Natural killer cell (primary cell): ENCODE data around the gene PCBP3. TPM values are rescaled to one million over a fixed set of nuclear protein-coding genes. Genes with fewer than 3 reads are reported as not detected.
A peak's percentile ranks its signal among the peaks of the same experiment; 100 is the strongest.
"Not testable (repeated sequence)": the region's sequence is repeated elsewhere in the genome, so short reads cannot be mapped to it uniquely, and the experiment has no call there.

Experiments used
- ATAC-seq, 3 donors: fragments of 150-1000 bp in 2 of 3; fragments of 200-7000 bp in 1 of 3; cut with Tn5 transposase; 1 replicate in 1 of 3; 2 replicates in 2 of 3; pipeline ENCODE4 v1.10.0; 2021; ENCODE audit warnings: mild to moderate bottlenecking in 2 of 3, moderate library complexity in 2 of 3
- DNase-seq, 2 donors: peaks; one replicate each; pipeline versions ENCODE4 v3.0.0 to v3.0.0-alpha.2; 2013 to 2021; ENCODE audit warnings: mixed read lengths in 1 of 2
- H3K27ac ChIP-seq: one replicate; pipeline ENCODE4 v1.5.1; 2013; ENCODE audit warnings: mild to moderate bottlenecking, low read length
- H3K27me3 ChIP-seq: one replicate; pipeline ENCODE4 v1.6.1; 2013; ENCODE audit warnings: low read length; ENCODE audit not compliant: control insufficient read depth, insufficient read depth
- H3K36me3 ChIP-seq: one replicate; pipeline ENCODE4 v1.6.1; 2013; ENCODE audit warnings: low read length; ENCODE audit not compliant: control insufficient read depth, insufficient read depth
- H3K4me1 ChIP-seq: one replicate; pipeline ENCODE4 v1.6.1; 2013; ENCODE audit warnings: low read length; ENCODE audit not compliant: control insufficient read depth, insufficient read depth
- H3K4me3 ChIP-seq: one replicate; pipeline ENCODE4 v1.5.1; 2013; ENCODE audit warnings: low read length
- H3K9me3 ChIP-seq: one replicate; pipeline ENCODE4 v1.6.1; 2013; ENCODE audit warnings: low read length; ENCODE audit not compliant: control insufficient read depth, insufficient read depth
- H3K27ac Mint-ChIP-seq, 2 donors: one replicate each; pipeline ENCODE4 v1.8.0; 2022; ENCODE audit warnings: mild to moderate bottlenecking in 2 of 2, mixed read lengths in 2 of 2, moderate library complexity in 1 of 2
- H3K27me3 Mint-ChIP-seq, 2 donors: one replicate each; pipeline ENCODE4 v1.8.0; 2022; ENCODE audit warnings: low read depth in 2 of 2, mixed read lengths in 2 of 2
- H3K36me3 Mint-ChIP-seq: one replicate; pipeline ENCODE4 v1.8.0; 2022; ENCODE audit warnings: mixed read lengths
- H3K4me1 Mint-ChIP-seq, 2 donors: one replicate each; pipeline ENCODE4 v1.8.0; 2022; ENCODE audit warnings: mixed read lengths in 2 of 2
- H3K4me3 Mint-ChIP-seq: one replicate; pipeline ENCODE4 v1.8.0; 2022; ENCODE audit warnings: mild to moderate bottlenecking, moderate library complexity, mixed read lengths
- H3K9me3 Mint-ChIP-seq, 2 donors: one replicate each; pipeline ENCODE4 v1.8.0; 2022; ENCODE audit warnings: mixed read lengths in 2 of 2
- CTCF ChIP-seq: fragments of 200-600 bp; IDR thresholded peaks from one replicate; pipeline ENCODE4 v1.8.0; 2022; ENCODE audit warnings: antibody characterized with exemption
- WGBS: methylation state at CpG from one replicate; pipeline ENCODE4 v1.1.7; 2013; ENCODE audit warnings: missing lambda C conversion rate; ENCODE audit not compliant: insufficient coverage; 5-methylcytosine and 5-hydroxymethylcytosine counted together
- intact Hi-C: fragments of 100-400 bp; cut with micrococcal nuclease; formaldehyde crosslinking; loops from one replicate; pipeline ENCODE4 v1.14.2; 2022
- total RNA-seq, 4 donors: library from RNA; stranded (reverse); fragments of 120-200 nt in 1 of 4; gene quantifications; one replicate each; pipeline versions ENCODE4 v1.2.3 to v1.2.4, GENCODE V29; 2013 to 2022

Gene PCBP3
- total RNA-seq, 3 donors from 2014 or later (not counting 1 experiment from before 2014, with no cell fraction given) = 0.50 to 3.0 (median 0.52) TPM

- DNase-seq, H3K36me3 Mint-ChIP-seq, H3K27me3 ChIP-seq, H3K4me1 ChIP-seq, H3K9me3 ChIP-seq, H3K4me3 ChIP-seq, H3K36me3 ChIP-seq, ATAC-seq, intact Hi-C loops, H3K27ac ChIP-seq, H3K4me3 Mint-ChIP-seq, H3K4me1 Mint-ChIP-seq, H3K27ac Mint-ChIP-seq, H3K9me3 Mint-ChIP-seq: not testable (repeated sequence)
- H3K27me3 Mint-ChIP-seq = peaks cover 17% of the 10 kb centered on the region in 2 donors
- WGBS = 85% methylated on average over 6 of the region's 6 CpGs
Measured at GRCh38 chr21:45609616-45610015, 33.9 kb upstream of the PCBP3 start.

- DNase-seq (no peak), ATAC-seq (no peak)
- 92% methylated on average over 12 of the region's 12 CpGs for WGBS
- H3K27me3 Mint-ChIP-seq = peaks cover 16 to 24% of the 10 kb centered on the region in 2 donors
- H3K4me1 ChIP-seq = peaks cover 24% of the 10 kb centered on the region
- H3K4me3 Mint-ChIP-seq = no peak overlapping the region
- H3K27ac ChIP-seq = no peak overlapping the region
- no peaks in the 10 kb centered on the region for H3K27me3 ChIP-seq
- no peak for TF ChIP-seq CTCF
- no peaks in the 10 kb centered on the region for H3K36me3 ChIP-seq
- H3K9me3 Mint-ChIP-seq = no peaks in the 10 kb centered on the region
- no peaks in the 10 kb centered on the region for H3K36me3 Mint-ChIP-seq
- no peak overlapping the region for H3K27ac Mint-ChIP-seq
- H3K4me3 ChIP-seq = no peak overlapping the region
- peaks cover 13 to 21% of the 10 kb centered on the region in 2 donors for H3K4me1 Mint-ChIP-seq
- intact Hi-C loops = no loop called here
- H3K9me3 ChIP-seq = no peaks in the 10 kb centered on the region
Measured at GRCh38 chr21:45611296-45611695, 32.2 kb upstream of the PCBP3 start.

GRCh38 chr21:45611939-45612664 is 31.4 kb upstream of the PCBP3 start:
- Mint-ChIP-seq H3K4me3 (no peak overlapping the region), H3K36me3 (no peaks in the 10 kb centered on the region), H3K4me1 (peaks cover 13 to 23% of the 10 kb centered on the region in 2 donors), H3K9me3 (no peaks in the 10 kb centered on the region), H3K27me3 (peaks cover 16 to 23% of the 10 kb centered on the region in 2 donors), H3K27ac (peak overlapping the region in 1 of 2 donors; percentile 8)
- Histone ChIP-seq H3K27ac (no peak overlapping the region), H3K4me1 (peaks cover 29% of the 10 kb centered on the region), H3K36me3 (no peaks in the 10 kb centered on the region), H3K9me3 (no peaks in the 10 kb centered on the region), H3K4me3 (no peak overlapping the region), H3K27me3 (no peaks in the 10 kb centered on the region)
- 89% methylated on average over 25 of the region's 25 CpGs for WGBS
- intact Hi-C loops = no loop called here
- ATAC-seq = no peak
- no peak for DNase-seq
- TF ChIP-seq CTCF = no peak

- H3K4me3 ChIP-seq, H3K27me3 ChIP-seq, H3K36me3 ChIP-seq, H3K36me3 Mint-ChIP-seq, H3K9me3 Mint-ChIP-seq, H3K9me3 ChIP-seq, H3K4me3 Mint-ChIP-seq, DNase-seq, intact Hi-C loops, H3K27ac ChIP-seq, H3K27ac Mint-ChIP-seq, ATAC-seq: not testable (repeated sequence)
- 92% methylated on average over 3 of the region's 7 CpGs for WGBS
- H3K27me3 Mint-ChIP-seq = peaks cover 16 to 21% of the 10 kb centered on the region in 2 donors
- H3K4me1 ChIP-seq = peaks cover 33% of the 10 kb centered on the region
- H3K4me1 Mint-ChIP-seq = peaks cover 13 to 23% of the 10 kb centered on the region in 2 donors
Measured at GRCh38 chr21:45612665-45613019, 30.9 kb upstream of the PCBP3 start.
